Peyer's patch (tissue), 4 donors: ENCODE measurements around the gene HIPK1.

Experiments used
- CTCF ChIP-seq, 6 experiments: fragments of 450-650 bp in 4 of 6; fragments of 200-600 bp in 2 of 6; sonication (generic) in 1 of 6; IDR thresholded peaks; one replicate each; pipeline ENCODE4 v1.5.1; 2017 to 2019; ENCODE audit warnings: antibody characterized with exemption in 6 of 6, mild to moderate bottlenecking in 3 of 6, moderate library complexity in 1 of 6
- POLR2A ChIP-seq, 2 donors: fragments of 450-650 bp; IDR thresholded peaks; one replicate each; pipeline ENCODE4 v1.5.1; 2017; ENCODE audit warnings: antibody characterized with exemption in 2 of 2, mild to moderate bottlenecking in 2 of 2, moderate library complexity in 2 of 2

GRCh38 chr1:113935176-113935575 lies 6.1 kb downstream of the HIPK1 start:
- TF ChIP-seq CTCF (IDR thresholded peaks at IDR 0.05): no peak
- TF ChIP-seq POLR2A (IDR thresholded peaks at IDR 0.05): no peak
